Motor neuron (in vitro differentiated cells): ENCODE results near the gene PPP1R13B. TPM values are rescaled to one million over a fixed set of nuclear protein-coding genes. Genes with fewer than 3 reads are reported as not detected.

Experiments used
- ATAC-seq, 8 experiments: fragments of 200-7000 bp; cut with Tn5 transposase; replicated peaks in 6 of 8; 2 replicates each; pipeline ENCODE4 v1.8.0; 2021; ENCODE audit warnings: mild to moderate bottlenecking in 8 of 8, moderate library complexity in 8 of 8
- H3K27ac ChIP-seq, 2 donors: fragments of 250-450 bp; sonication (Bioruptor Pico); 2 replicates each; pipeline ENCODE4 v1.9.0; 2021; ENCODE audit warnings: antibody characterized with exemption in 2 of 2, mild to moderate bottlenecking in 2 of 2, moderate library complexity in 1 of 2
- H3K4me1 ChIP-seq, 2 donors: fragments of 250-450 bp; sonication (Bioruptor Pico); replicated peaks in 1 of 2; 2 replicates each; pipeline ENCODE4 v1.6.1; 2021; ENCODE audit warnings: antibody characterized with exemption in 2 of 2, mild to moderate bottlenecking in 2 of 2, moderate library complexity in 1 of 2
- H3K4me3 ChIP-seq, 5 donors: fragments of 250-450 bp; sonication (Bioruptor Pico); 2 replicates each; pipeline ENCODE4 v1.9.0; 2021; ENCODE audit warnings: antibody characterized with exemption in 5 of 5, mild to moderate bottlenecking in 5 of 5, moderate library complexity in 4 of 5
- WGBS, 10 experiments: fragments of 450-650 bp; shearing (Covaris generic); methylation state at CpG; one replicate each; pipeline ENCODE4 v1.0.0; 2022; 5-methylcytosine and 5-hydroxymethylcytosine counted together
- in situ Hi-C, 9 experiments: fragments of 400-800 bp; cut with MboI; loops; one replicate each; pipeline ENCODE4 v1.15.0; 2021; ENCODE audit warnings: low sequenced_read_pairs in 9 of 9, low pct_unique_long_range_greater_than_20kb in 2 of 9; ENCODE audit not compliant: unreplicated experiment in 9 of 9
- total RNA-seq, 8 experiments: library from RNA; unstranded; fragments of 300-600 nt; gene quantifications; 2 replicates each; pipeline versions ENCODE4 v1.2.3 to v1.2.4, GENCODE V29; 2022

PPP1R13B gene
- total RNA-seq, 8 experiments from 2014 or later: 3.0 to 10.6 (median 8.6) TPM

DNA sequence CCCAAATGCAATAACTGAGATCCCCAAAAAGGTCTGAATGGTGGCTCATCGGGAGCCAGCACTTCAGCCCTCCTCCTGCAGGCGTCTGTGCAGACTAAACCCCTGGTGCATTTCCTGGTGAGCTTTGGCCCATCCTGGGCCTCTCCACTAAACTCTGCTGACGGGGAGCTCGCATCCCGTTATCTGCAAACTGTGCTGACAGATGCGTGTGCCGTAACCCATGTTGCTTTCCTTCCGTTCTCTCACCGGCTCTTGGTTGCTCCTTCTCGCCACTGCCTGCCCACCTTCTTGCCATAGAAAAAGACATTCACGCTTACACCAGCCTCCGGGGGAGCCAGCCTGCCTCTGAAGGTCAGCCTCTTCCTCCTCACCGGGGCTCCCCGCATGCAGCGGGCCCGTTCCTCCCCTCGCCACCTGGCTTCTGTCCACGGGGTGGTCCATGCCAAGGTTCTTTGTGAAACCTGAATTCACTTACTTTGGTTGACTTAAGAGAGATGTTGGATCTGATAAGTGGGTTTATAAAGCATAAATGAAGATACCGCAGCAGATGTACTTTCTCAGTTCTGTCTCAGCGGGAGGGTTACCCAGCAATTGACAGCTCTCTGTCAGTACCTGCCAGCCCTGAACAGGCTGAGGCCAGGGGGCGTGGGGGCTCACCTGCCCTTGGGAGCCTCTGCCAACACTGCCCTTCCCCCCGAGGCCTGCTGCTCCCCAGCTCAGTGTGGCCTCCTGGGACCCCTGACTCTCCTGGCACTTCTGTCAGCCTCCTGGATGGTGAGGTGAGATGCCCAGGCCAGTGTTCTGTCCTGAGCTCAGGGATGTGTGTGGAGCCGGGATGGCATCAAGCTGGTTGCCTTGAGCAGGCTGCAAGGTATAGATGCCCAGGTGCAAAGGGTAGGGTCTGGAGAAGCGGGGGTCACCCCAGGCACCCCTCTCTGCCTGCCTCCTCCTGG is 117.6 kb downstream of the PPP1R13B start:
- in situ Hi-C loops: no loop called here
- H3K4me3 ChIP-seq: no peak overlapping the region
- H3K27ac ChIP-seq: no peak overlapping the region
- no peaks in the 10 kb centered on the region for H3K4me1 ChIP-seq
- 75 to 100% (median 87%) methylated on average over 1 to 10 of the region's 24 CpGs; no CpG with 5 or more reads in 3 of the 10 experiments for WGBS, 10 experiments
- ATAC-seq: no peak

GRCh38 chr14:103728721-103729120 is 118.7 kb downstream of the PPP1R13B start:
- in situ Hi-C loops: no loop called here
- Histone ChIP-seq H3K4me3 (no peak overlapping the region), H3K27ac (no peak overlapping the region), H3K4me1 (no peaks in the 10 kb centered on the region)
- 73 to 100% (median 85%) methylated on average over 1 to 9 of the region's 12 CpGs; no CpG with 5 or more reads in 2 of the 10 experiments for WGBS, 10 experiments
- no peak for ATAC-seq

GRCh38 chr14:103728141-103728540 is 119.2 kb downstream of the PPP1R13B start:
- ATAC-seq: no peak
- in situ Hi-C loops: no loop called here
- no peak overlapping the region for H3K4me3 ChIP-seq
- 80 to 100% (median 93%) methylated on average over 1 to 6 of the region's 19 CpGs; no CpG with 5 or more reads in 4 of the 10 experiments for WGBS, 10 experiments
- no peak overlapping the region for H3K27ac ChIP-seq
- H3K4me1 ChIP-seq: no peaks in the 10 kb centered on the region

- WGBS, 10 experiments: 90 to 91% methylated on average over 2 to 10 of the region's 53 CpGs; no CpG with 5 or more reads in 8 of the 10 experiments
- no peak overlapping the region for H3K27ac ChIP-seq
- no peak for ATAC-seq
- no peaks in the 10 kb centered on the region for H3K4me1 ChIP-seq
- no peak overlapping the region for H3K4me3 ChIP-seq
- in situ Hi-C loops: no loop called here
These were observed 119.9 kb downstream of the PPP1R13B start for GRCh38 chr14:103727313-103727980.

- Histone ChIP-seq H3K4me3 (no peak overlapping the region), H3K27ac (no peak overlapping the region), H3K4me1 (no peaks in the 10 kb centered on the region)
- ATAC-seq: no peak
- in situ Hi-C loops: no loop called here
- 82 to 100% (median 98%) methylated on average over 1 to 13 of the region's 18 CpGs; no CpG with 5 or more reads in 5 of the 10 experiments for WGBS, 10 experiments
These were observed 120.9 kb downstream of the PPP1R13B start for GRCh38 chr14:103726474-103726873.

- WGBS, 10 experiments: 94 to 100% (median 100%) methylated on average over 3 to 6 of the region's 16 CpGs; no CpG with 5 or more reads in 7 of the 10 experiments
- H3K4me3 ChIP-seq: no peak overlapping the region
- ATAC-seq: no peak
- in situ Hi-C loops: no loop called here
- no peak overlapping the region for H3K27ac ChIP-seq
- H3K4me1 ChIP-seq: no peaks in the 10 kb centered on the region
These were observed 121.5 kb downstream of the PPP1R13B start for GRCh38 chr14:103725739-103726395.

DNA sequence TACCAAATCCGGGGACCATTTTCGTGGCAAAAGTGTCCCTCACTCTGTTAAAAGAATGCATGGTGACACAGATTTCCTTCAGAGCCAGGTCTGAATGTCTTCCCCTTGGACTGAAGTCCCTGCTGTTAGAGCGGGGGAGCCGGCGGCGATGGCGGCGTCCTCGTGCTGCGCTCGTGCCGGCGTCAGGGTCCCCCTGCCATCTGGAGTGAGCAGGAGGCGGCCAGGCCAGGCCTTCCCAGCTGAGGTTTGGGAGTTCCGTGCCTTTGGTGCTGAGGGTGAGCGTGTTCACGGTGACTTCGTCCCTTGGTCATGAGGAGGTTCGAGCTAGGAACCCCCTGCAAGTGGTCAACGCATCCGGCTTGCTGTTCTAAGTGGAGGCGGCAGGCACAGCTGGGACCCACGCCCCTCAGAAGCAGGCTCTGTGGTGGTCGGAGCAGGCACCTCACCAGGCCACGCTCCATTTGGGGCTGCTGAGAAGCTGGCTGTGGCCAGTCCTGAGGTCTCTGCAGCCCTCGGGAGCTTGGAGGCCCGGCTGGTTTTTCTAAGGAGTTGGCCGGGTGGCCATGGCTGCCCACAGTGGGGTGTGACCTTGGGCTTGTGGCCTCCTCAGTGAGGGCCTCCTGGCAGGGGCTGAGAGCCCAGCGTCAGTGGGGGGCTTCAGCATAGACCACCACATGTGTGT is 122.2 kb downstream of the PPP1R13B start:
- in situ Hi-C loops: no loop called here
- WGBS, 10 experiments: 70 to 100% (median 100%) methylated on average over 1 to 6 of the region's 29 CpGs; no CpG with 5 or more reads in 3 of the 10 experiments
- H3K4me1 ChIP-seq: no peaks in the 10 kb centered on the region
- no peak overlapping the region for H3K4me3 ChIP-seq
- no peak overlapping the region for H3K27ac ChIP-seq
- ATAC-seq: no peak

DNA sequence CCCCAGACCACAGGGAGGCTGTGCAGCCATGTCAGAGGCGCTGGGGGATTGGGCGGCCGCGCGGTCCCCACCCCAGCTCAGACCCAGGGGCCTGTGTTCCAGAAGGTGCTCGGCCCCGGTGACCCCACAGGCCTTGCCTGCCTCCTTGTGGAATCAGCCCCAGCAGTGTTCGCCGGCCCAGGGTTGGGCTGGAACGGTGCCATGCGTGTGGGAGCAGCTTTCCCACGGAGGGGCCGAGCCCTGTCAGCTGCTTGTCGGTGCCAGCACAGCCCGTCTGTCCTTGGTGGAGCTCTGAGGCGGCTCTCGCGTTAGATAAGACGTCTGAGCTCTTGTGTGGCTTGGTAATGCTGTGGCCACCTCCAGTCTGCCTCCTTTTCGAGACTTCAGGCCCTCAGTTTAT is 123.3 kb downstream of the PPP1R13B start:
- Histone ChIP-seq H3K4me3 (no peak overlapping the region), H3K4me1 (peaks cover under 1% of the 10 kb centered on the region in 2 donors), H3K27ac (no peak overlapping the region)
- ATAC-seq: peak in 5 of 8 experiments; percentile 8 to 85 (median 24)
- 80% methylated on average over 1 of the region's 20 CpGs; no CpG with 5 or more reads in 9 of the 10 experiments for WGBS, 10 experiments
- in situ Hi-C loops: no loop called here

- Histone ChIP-seq H3K4me3 (no peak overlapping the region), H3K27ac (no peak overlapping the region), H3K4me1 (peaks cover 4% of the 10 kb centered on the region in 2 donors)
- in situ Hi-C loops: no loop called here
- 90% methylated on average over 2 of the region's 7 CpGs; no CpG with 5 or more reads in 8 of the 10 experiments for WGBS, 10 experiments
- ATAC-seq: peak in 1 of 8 experiments; percentile 3
These were observed 123.7 kb downstream of the PPP1R13B start for GRCh38 chr14:103723748-103724081.

- in situ Hi-C loops: no loop called here
- no peak for ATAC-seq
- Histone ChIP-seq H3K4me3 (no peak overlapping the region), H3K27ac (no peak overlapping the region), H3K4me1 (peaks cover 25 to 26% of the 10 kb centered on the region in 2 donors)
- 42 to 100% (median 94%) methylated on average over 1 to 13 of the region's 26 CpGs; no CpG with 5 or more reads in 2 of the 10 experiments for WGBS, 10 experiments
These were observed 125.8 kb downstream of the PPP1R13B start for GRCh38 chr14:103721334-103722120.

GRCh38 chr14:103719751-103720150 is 127.6 kb downstream of the PPP1R13B start:
- H3K4me3 ChIP-seq: no peak overlapping the region
- peaks cover 25 to 26% of the 10 kb centered on the region in 2 donors for H3K4me1 ChIP-seq
- no peak overlapping the region for H3K27ac ChIP-seq
- in situ Hi-C loops: no loop called here
- no peak for ATAC-seq
- WGBS, 10 experiments: 70 to 100% (median 100%) methylated on average over 1 to 6 of the region's 8 CpGs; no CpG with 5 or more reads in 2 of the 10 experiments

DNA sequence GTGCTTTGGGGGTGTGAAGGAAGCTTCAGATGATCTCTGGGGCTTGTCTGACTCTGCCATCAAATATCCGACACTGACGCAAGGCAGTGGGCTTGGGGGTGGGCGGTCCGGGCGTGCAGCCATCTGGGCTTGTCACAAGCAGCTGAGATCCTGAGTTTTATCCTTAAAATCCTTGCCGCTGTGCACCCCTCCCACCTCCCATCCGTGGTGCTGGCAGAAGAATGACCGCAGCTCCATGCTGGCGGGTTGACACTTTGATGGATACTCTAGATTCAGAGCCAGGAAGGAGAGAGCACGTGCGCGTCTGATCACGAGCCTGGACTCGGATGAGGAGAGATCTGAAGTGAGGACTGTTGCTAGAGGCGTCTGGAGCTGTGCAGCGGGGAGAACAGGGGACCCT is 128.8 kb downstream of the PPP1R13B start:
- peak overlapping the region in 4 of 5 donors; percentile 5 to 21 (median 19) for H3K4me3 ChIP-seq
- H3K4me1 ChIP-seq: peaks cover 28 to 30% of the 10 kb centered on the region in 2 donors
- in situ Hi-C loops: no loop called here
- 7 to 50% (median 24%) methylated on average over 1 to 10 of the region's 16 CpGs; no CpG with 5 or more reads in 4 of the 10 experiments for WGBS, 10 experiments
- peak overlapping the region in 1 of 2 donors; percentile 0 for H3K27ac ChIP-seq
- peak in 5 of 8 experiments; percentile 14 to 50 (median 42) for ATAC-seq
